CD4-positive, alpha-beta T cell (primary cell): ENCODE results near the gene CHMP1A. TPM values are rescaled to one million over a fixed set of nuclear protein-coding genes. Genes with fewer than 3 reads are reported as not detected.

ENCODE experiments used
- ATAC-seq: fragments of 200-7000 bp; cut with Tn5 transposase; one replicate; pipeline ENCODE4 v1.10.0; 2022; ENCODE audit warnings: mild to moderate bottlenecking; ENCODE audit not compliant: poor library complexity
- CTCF ChIA-PET: fragments of 350-600 bp; sonication (Branson Sonifier 250); formaldehyde crosslinking; loops from one replicate; lab custom pipeline; 2021; ENCODE audit warnings: antibody characterized with exemption, inconsistent platforms; lab: Charles Lee
- POLR2A ChIA-PET: fragments of 350-600 bp; sonication (Branson Sonifier 250); formaldehyde crosslinking; loops from one replicate; lab custom pipeline; 2021; ENCODE audit warnings: antibody characterized with exemption, inconsistent platforms; lab: Charles Lee
- DNase-seq, 14 experiments: peaks; one replicate each; pipeline ENCODE4 v3.0.0-alpha.2; 2013 to 2020; ENCODE audit warnings: mixed read lengths in 2 of 14
- H3K27ac ChIP-seq, 2 donors: one replicate each; pipeline versions ENCODE4 v1.5.1 to v1.7.0; 2013; ENCODE audit warnings: low read length in 2 of 2, low read depth in 1 of 2, mild to moderate bottlenecking in 1 of 2
- H3K27me3 ChIP-seq, 2 experiments: 1 replicate in 1 of 2; 2 replicates in 1 of 2; pipeline versions ENCODE4 v1.6.1 to v1.7.0; 2013; ENCODE audit warnings: low read length in 2 of 2, control low read depth in 1 of 2, mild to moderate bottlenecking in 1 of 2, moderate library complexity in 1 of 2; ENCODE audit not compliant: insufficient read depth in 2 of 2, control insufficient read depth in 1 of 2
- H3K36me3 ChIP-seq: one replicate; pipeline ENCODE4 v1.6.1; 2013; ENCODE audit warnings: low read length, control low read depth; ENCODE audit not compliant: insufficient read depth
- H3K4me1 ChIP-seq: one replicate; pipeline ENCODE4 v1.6.1; 2013; ENCODE audit warnings: low read length, control low read depth; ENCODE audit not compliant: insufficient read depth
- H3K4me3 ChIP-seq: one replicate; pipeline ENCODE4 v1.5.1; 2013; ENCODE audit warnings: mild to moderate bottlenecking, low read length, moderate library complexity
- H3K9me3 ChIP-seq, 2 experiments: 1 replicate in 1 of 2; 2 replicates in 1 of 2; pipeline versions ENCODE4 v1.6.1 to v1.7.0; 2013; ENCODE audit warnings: low read length in 2 of 2, mild to moderate bottlenecking in 2 of 2, control low read depth in 1 of 2, moderate library complexity in 1 of 2; ENCODE audit not compliant: control insufficient read depth in 1 of 2, insufficient read depth in 1 of 2
- H3K27ac Mint-ChIP-seq: one replicate; pipeline ENCODE4 v1.8.0; 2020; ENCODE audit warnings: mixed read lengths
- H3K27me3 Mint-ChIP-seq: one replicate; pipeline ENCODE4 v1.8.0; 2021; ENCODE audit warnings: mixed read lengths
- H3K36me3 Mint-ChIP-seq: one replicate; pipeline ENCODE4 v1.8.0; 2021; ENCODE audit warnings: low read depth, mixed read lengths
- H3K4me1 Mint-ChIP-seq: one replicate; pipeline ENCODE4 v1.8.0; 2021; ENCODE audit warnings: low read depth, mixed read lengths
- H3K4me3 Mint-ChIP-seq: one replicate; pipeline ENCODE4 v1.8.0; 2020; ENCODE audit warnings: mild to moderate bottlenecking, mixed read lengths
- H3K9me3 Mint-ChIP-seq: one replicate; pipeline ENCODE4 v1.8.0; 2020; ENCODE audit warnings: mixed read lengths
- CTCF ChIP-seq: fragments of 200-600 bp; IDR thresholded peaks from one replicate; pipeline ENCODE4 v1.8.0; 2022; ENCODE audit warnings: antibody characterized with exemption, mild to moderate bottlenecking
- intact Hi-C, 2 experiments: fragments of 100-400 bp; cut with DNase I in 1 of 2; cut with micrococcal nuclease in 1 of 2; formaldehyde crosslinking; loops; one replicate each; pipeline versions ENCODE4 v1.15.1 to v1.9.0; 2023 to 2025; cut with DNase I, micrococcal nuclease
- total RNA-seq, 174 experiments: library from RNA in 2 of 174; stranded (reverse) in 2 of 174; gene quantifications; one replicate each; pipeline ENCODE4 v1.2.3 and lab custom pipeline; 2021 to 2026

Gene CHMP1A
- total RNA-seq, 2 experiments from 2014 or later, result 54.7 to 55.9 TPM

DNA sequence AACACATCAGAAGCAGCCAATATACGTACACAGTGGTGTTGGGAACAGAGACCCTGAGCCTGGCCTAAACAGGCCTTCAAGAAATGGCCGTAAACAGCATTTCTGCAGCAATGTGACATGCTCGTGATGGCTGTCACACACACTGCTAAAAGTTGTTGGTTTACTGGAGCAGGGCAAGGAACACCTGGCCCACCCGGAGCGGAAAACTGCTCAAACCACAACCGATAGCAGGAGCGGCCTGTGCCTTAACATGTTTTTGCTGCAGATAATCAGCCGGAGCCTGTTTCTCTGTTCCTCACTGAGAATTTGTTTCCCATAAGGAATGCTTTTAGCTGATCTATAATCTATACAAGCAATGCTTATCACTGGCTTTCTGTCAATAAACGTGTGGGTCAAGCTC, 50.1 kb downstream of the CHMP1A start:
- H3K4me3 Mint-ChIP-seq, result no peak overlapping the region
- H3K36me3 ChIP-seq, result no peaks in the 10 kb centered on the region
- no peaks in the 10 kb centered on the region for H3K9me3 ChIP-seq
- no peak overlapping the region for H3K27ac Mint-ChIP-seq
- no peaks in the 10 kb centered on the region for H3K36me3 Mint-ChIP-seq
- intact Hi-C loops, result no loop called here
- ChIA-PET POLR2A (no interaction called here), CTCF (no interaction called here)
- ATAC-seq (no peak), DNase-seq (no peak)
- no peak for TF ChIP-seq CTCF
- no peak overlapping the region for H3K4me3 ChIP-seq
- no peak overlapping the region for H3K27ac ChIP-seq
- H3K27me3 ChIP-seq, result no peaks in the 10 kb centered on the region
- H3K4me1 ChIP-seq, result peaks cover 7% of the 10 kb centered on the region
- no peaks in the 10 kb centered on the region for H3K27me3 Mint-ChIP-seq
- no peaks in the 10 kb centered on the region for H3K9me3 Mint-ChIP-seq
- H3K4me1 Mint-ChIP-seq, result peaks cover 8% of the 10 kb centered on the region

DNA sequence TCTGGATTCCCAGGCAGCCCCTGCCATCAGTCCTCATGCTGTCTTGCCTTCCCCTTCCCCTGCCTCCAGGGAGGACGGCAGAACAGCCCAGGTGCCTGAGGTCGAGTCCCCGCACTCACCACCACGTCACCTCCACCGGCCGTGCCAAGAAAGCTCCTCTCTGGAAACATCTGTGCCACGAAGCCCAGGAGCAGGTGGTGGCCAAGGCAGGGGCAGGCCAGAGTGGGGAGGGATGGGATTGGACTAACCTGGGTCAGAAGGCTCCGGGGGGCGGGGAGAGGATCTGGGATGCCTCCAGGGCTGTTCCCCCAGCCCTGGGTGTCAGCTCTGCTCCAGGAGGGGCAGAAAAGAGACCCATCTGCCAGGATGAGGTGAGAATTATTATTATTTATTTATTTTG, 51.5 kb downstream of the CHMP1A start:
- no peaks in the 10 kb centered on the region for H3K36me3 ChIP-seq
- H3K27me3 ChIP-seq, result no peaks in the 10 kb centered on the region
- ChIA-PET POLR2A (no interaction called here), CTCF (no interaction called here)
- H3K4me3 ChIP-seq, result no peak overlapping the region
- ATAC-seq, result no peak
- intact Hi-C loops, result no loop called here
- Mint-ChIP-seq H3K27ac (no peak overlapping the region), H3K4me3 (no peak overlapping the region), H3K9me3 (no peaks in the 10 kb centered on the region), H3K4me1 (peaks cover 12% of the 10 kb centered on the region), H3K27me3 (no peaks in the 10 kb centered on the region), H3K36me3 (no peaks in the 10 kb centered on the region)
- no peak for TF ChIP-seq CTCF
- peaks cover 14% of the 10 kb centered on the region for H3K4me1 ChIP-seq
- DNase-seq, result no peak
- H3K9me3 ChIP-seq, result no peaks in the 10 kb centered on the region
- H3K27ac ChIP-seq, result no peak overlapping the region

- Mint-ChIP-seq H3K36me3 (no peaks in the 10 kb centered on the region), H3K27ac (no peak overlapping the region), H3K27me3 (no peaks in the 10 kb centered on the region), H3K4me3 (no peak overlapping the region), H3K4me1 (peaks cover 12% of the 10 kb centered on the region), H3K9me3 (no peaks in the 10 kb centered on the region)
- intact Hi-C loops, result no loop called here
- TF ChIP-seq CTCF, result no peak
- Histone ChIP-seq H3K27me3 (no peaks in the 10 kb centered on the region), H3K4me1 (peaks cover 14% of the 10 kb centered on the region), H3K36me3 (no peaks in the 10 kb centered on the region), H3K9me3 (no peaks in the 10 kb centered on the region), H3K27ac (no peak overlapping the region), H3K4me3 (no peak overlapping the region)
- no peak for DNase-seq
- ATAC-seq, result no peak
- ChIA-PET CTCF (no interaction called here), POLR2A (no interaction called here)
Observed at GRCh38 chr16:89605186-89605970, 52.1 kb downstream of the CHMP1A start.
